SK-N-SH (cell line): ENCODE data around the gene PNPLA2.

Experiments used
- CTCF ChIP-seq: fragments of 200-600 bp; sonication (generic); IDR thresholded peaks from 2 replicates; pipeline ENCODE4 v1.6.1; 2017; ENCODE audit warnings: antibody characterized with exemption, mild to moderate bottlenecking, moderate library complexity
- MAX ChIP-seq: IDR thresholded peaks from 2 replicates; pipeline ENCODE4 v1.4.0; 2012; ENCODE audit warnings: low read depth
- POLR2AphosphoS5 ChIP-seq: IDR thresholded peaks from 2 replicates; pipeline ENCODE4 v1.6.1; 2012; ENCODE audit warnings: low read depth, low read length
- USF2 ChIP-seq: fragments of 150-350 bp; IDR thresholded peaks from 2 replicates; pipeline ENCODE4 v1.6.1; 2017; ENCODE audit warnings: antibody characterized with exemption, low read length, low read depth, borderline replicate concordance

GRCh38 chr11:867856-868358 lies 49.2 kb downstream of the PNPLA2 start:
- TF ChIP-seq USF2 (no peak), CTCF (no peak), POLR2AphosphoS5 (no peak; the same call in 1 of the 2 replicates), MAX (no peak)
